Loucy (cell line): Measurements from ENCODE around the gene TRIM63.
A peak's percentile ranks its signal among the peaks of the same experiment; 100 is the strongest.

ENCODE experiments used
- H2AFZ ChIP-seq: fragments of 200-600 bp; sonication (generic); 2 replicates; pipeline ENCODE4 v1.6.0; 2016; ENCODE audit warnings: antibody characterized with exemption, mild to moderate bottlenecking, low read length, moderate library complexity
- H3F3A ChIP-seq: fragments of 200-600 bp; 2 replicates; pipeline ENCODE4 v1.6.0; 2016; ENCODE audit warnings: antibody characterized with exemption, low read depth, mild to moderate bottlenecking
- H3K27me3 ChIP-seq: fragments of 200-600 bp; sonication (generic); 2 replicates; pipeline ENCODE4 v1.6.1; 2014; ENCODE audit warnings: low read length, mild to moderate bottlenecking; ENCODE audit not compliant: insufficient read depth, poor library complexity, severe bottlenecking
- H3K36me3 ChIP-seq: fragments of 200-600 bp; sonication (generic); 2 replicates; pipeline ENCODE4 v1.6.1; 2016; ENCODE audit warnings: low read length; ENCODE audit not compliant: insufficient read depth
- H3K4me1 ChIP-seq: fragments of 200-600 bp; sonication (generic); 2 replicates; pipeline ENCODE4 v1.5.1; 2014; ENCODE audit warnings: low read length, mild to moderate bottlenecking; ENCODE audit not compliant: insufficient read depth, poor library complexity, severe bottlenecking
- H3K4me2 ChIP-seq: fragments of 200-600 bp; sonication (generic); 2 replicates; pipeline ENCODE4 v1.6.0; 2014; ENCODE audit warnings: antibody characterized with exemption, low read length, low read depth, mild to moderate bottlenecking; ENCODE audit not compliant: poor library complexity, severe bottlenecking
- H3K4me3 ChIP-seq: fragments of 200-600 bp; sonication (generic); 2 replicates; pipeline ENCODE4 v1.5.1; 2014; ENCODE audit warnings: low read length, mild to moderate bottlenecking, mixed read lengths; ENCODE audit not compliant: poor library complexity, severe bottlenecking
- H3K79me2 ChIP-seq: fragments of 200-600 bp; sonication (generic); 2 replicates; pipeline ENCODE4 v1.6.1; 2014; ENCODE audit warnings: low read length; ENCODE audit not compliant: insufficient read depth
- H3K9ac ChIP-seq: fragments of 200-600 bp; sonication (generic); 2 replicates; pipeline ENCODE4 v1.6.0; 2014; ENCODE audit warnings: mild to moderate bottlenecking, low read depth, low read length, moderate library complexity; ENCODE audit not compliant: poor library complexity, severe bottlenecking
- H3K9me2 ChIP-seq: fragments of 200-600 bp; sonication (generic); replicated peaks from 2 replicates; pipeline ENCODE4 v1.6.1; 2016; ENCODE audit warnings: low read depth, low read length, mixed read lengths
- H3K9me3 ChIP-seq: fragments of 200-600 bp; sonication (generic); 2 replicates; pipeline ENCODE4 v1.6.1; 2014; ENCODE audit warnings: mild to moderate bottlenecking, antibody characterized with exemption, low read length, low read depth; ENCODE audit not compliant: insufficient read depth
- H4K20me1 ChIP-seq: fragments of 200-600 bp; sonication (generic); 2 replicates; pipeline ENCODE4 v1.6.0; 2014; ENCODE audit warnings: antibody characterized with exemption, low read length, mild to moderate bottlenecking; ENCODE audit not compliant: insufficient read depth, poor library complexity, severe bottlenecking
- CTCF ChIP-seq: fragments of 200-600 bp; sonication (generic); conservative IDR thresholded peaks from 2 replicates; pipeline ENCODE4 v1.5.1; 2014; ENCODE audit warnings: mild to moderate bottlenecking, antibody characterized with exemption, low read length
- EZH2phosphoT487 ChIP-seq: fragments of 200-600 bp; IDR thresholded peaks from 2 replicates; pipeline ENCODE4 v1.6.1; 2018; ENCODE audit warnings: antibody characterized with exemption, mild to moderate bottlenecking, moderate library complexity, borderline replicate concordance

TRIM63 gene

GRCh38 chr1:26029864-26030481 lies 37.5 kb downstream of the TRIM63 start:
- no peaks in the 10 kb centered on the region for H3K79me2 ChIP-seq
- H2AFZ ChIP-seq, result no peak overlapping the region
- TF ChIP-seq CTCF (peak; percentile 57), EZH2phosphoT487 (no peak)
- H3K4me3 ChIP-seq, result no peak overlapping the region
- H4K20me1 ChIP-seq, result no peaks in the 10 kb centered on the region
- H3K4me1 ChIP-seq, result peaks cover 27% of the 10 kb centered on the region
- H3K9me3 ChIP-seq, result no peaks in the 10 kb centered on the region
- no peaks in the 10 kb centered on the region for H3K9me2 ChIP-seq
- H3F3A ChIP-seq, result no peaks in the 10 kb centered on the region
- H3K36me3 ChIP-seq, result no peaks in the 10 kb centered on the region
- H3K9ac ChIP-seq, result no peak overlapping the region
- H3K4me2 ChIP-seq, result no peak overlapping the region
- peaks cover 8% of the 10 kb centered on the region for H3K27me3 ChIP-seq

- no peaks in the 10 kb centered on the region for H3K79me2 ChIP-seq
- H3K4me1 ChIP-seq, result peaks cover 23% of the 10 kb centered on the region
- H3F3A ChIP-seq, result no peaks in the 10 kb centered on the region
- TF ChIP-seq EZH2phosphoT487 (no peak), CTCF (no peak)
- no peak overlapping the region for H3K4me3 ChIP-seq
- H3K9me2 ChIP-seq, result no peaks in the 10 kb centered on the region
- H3K27me3 ChIP-seq, result peaks cover under 1% of the 10 kb centered on the region
- no peaks in the 10 kb centered on the region for H3K9me3 ChIP-seq
- H3K9ac ChIP-seq, result no peak overlapping the region
- peak overlapping the region; percentile 9 for H3K4me2 ChIP-seq
- no peaks in the 10 kb centered on the region for H3K36me3 ChIP-seq
- H2AFZ ChIP-seq, result no peak overlapping the region
- no peaks in the 10 kb centered on the region for H4K20me1 ChIP-seq
Measured at GRCh38 chr1:26029054-26029863, 38.2 kb downstream of the TRIM63 start.

GRCh38 chr1:26028490-26028980 lies 38.9 kb downstream of the TRIM63 start:
- H3K4me1 ChIP-seq, result peaks cover 23% of the 10 kb centered on the region
- no peaks in the 10 kb centered on the region for H3K27me3 ChIP-seq
- no peaks in the 10 kb centered on the region for H3K36me3 ChIP-seq
- H2AFZ ChIP-seq, result no peak overlapping the region
- no peaks in the 10 kb centered on the region for H3K9me2 ChIP-seq
- no peaks in the 10 kb centered on the region for H3K9me3 ChIP-seq
- H3K9ac ChIP-seq, result no peak overlapping the region
- H3K79me2 ChIP-seq, result no peaks in the 10 kb centered on the region
- no peaks in the 10 kb centered on the region for H4K20me1 ChIP-seq
- no peaks in the 10 kb centered on the region for H3F3A ChIP-seq
- H3K4me3 ChIP-seq, result no peak overlapping the region
- H3K4me2 ChIP-seq, result peak overlapping the region; percentile 9
- TF ChIP-seq CTCF (no peak), EZH2phosphoT487 (no peak)
